CD14-positive monocyte (primary cell): ENCODE measurements around the gene ARHGEF7. TPM values are rescaled to one million over a fixed set of nuclear protein-coding genes. Genes with fewer than 3 reads are reported as not detected.

Source experiments
- DNase-seq, 3 donors: peaks; one replicate each; pipeline ENCODE4 v3.0.0-alpha.2; 2011 to 2022
- H2AFZ ChIP-seq: 2 replicates; pipeline ENCODE4 v1.6.0; 2012; ENCODE audit warnings: mild to moderate bottlenecking, low read depth, low read length, inconsistent platforms; ENCODE audit not compliant: insufficient read depth, poor library complexity, severe bottlenecking
- H3K27ac ChIP-seq, 2 donors: 1 replicate in 1 of 2; 2 replicates in 1 of 2; pipeline ENCODE4 v1.5.1; 2012 to 2013; ENCODE audit warnings: low read length in 2 of 2, control low read depth in 1 of 2, inconsistent platforms in 1 of 2, low read depth in 1 of 2, mild to moderate bottlenecking in 1 of 2
- H3K27me3 ChIP-seq, 2 donors: one replicate each; pipeline versions ENCODE4 v1.6.0 to v1.6.1; 2011 to 2013; ENCODE audit warnings: low read length in 2 of 2; ENCODE audit not compliant: control insufficient read depth in 2 of 2, insufficient read depth in 2 of 2
- H3K36me3 ChIP-seq, 2 donors: replicated peaks in 1 of 2; 1 replicate in 1 of 2; 2 replicates in 1 of 2; pipeline versions ENCODE4 v1.5.1 to v1.6.1; 2012 to 2013; ENCODE audit warnings: low read length in 2 of 2, control low read depth in 1 of 2, inconsistent platforms in 1 of 2, mild to moderate bottlenecking in 1 of 2; ENCODE audit not compliant: insufficient read depth in 2 of 2, control insufficient read depth in 1 of 2
- H3K4me1 ChIP-seq, 2 donors: 1 replicate in 1 of 2; 2 replicates in 1 of 2; pipeline versions ENCODE4 v1.5.1 to v1.6.1; 2012 to 2013; ENCODE audit warnings: low read length in 2 of 2, control low read depth in 1 of 2, inconsistent platforms in 1 of 2, mild to moderate bottlenecking in 1 of 2, moderate library complexity in 1 of 2; ENCODE audit not compliant: insufficient read depth in 2 of 2, control insufficient read depth in 1 of 2
- H3K4me2 ChIP-seq: replicated peaks from 2 replicates; pipeline ENCODE3; 2012; ENCODE audit warnings: low read length, moderate library complexity, mild to moderate bottlenecking; ENCODE audit not compliant: poor library complexity, severe bottlenecking; ENCODE audit errors: extremely low read depth
- H3K4me3 ChIP-seq, 3 experiments: fragments of 200-600 bp in 1 of 3; sonication (generic) in 1 of 3; replicated peaks in 1 of 3; 1 replicate in 2 of 3; 2 replicates in 1 of 3; pipeline ENCODE4 v1.5.1; 2011 to 2013; ENCODE audit warnings: low read length in 3 of 3, mild to moderate bottlenecking in 3 of 3, control low read depth in 2 of 3, low read depth in 2 of 3, inconsistent platforms in 1 of 3, moderate library complexity in 1 of 3
- H3K79me2 ChIP-seq: 2 replicates; pipeline ENCODE4 v1.6.0; 2012; ENCODE audit warnings: mild to moderate bottlenecking, control low read depth, inconsistent platforms, low read length, moderate library complexity; ENCODE audit not compliant: insufficient read depth
- H3K9ac ChIP-seq: 2 replicates; pipeline ENCODE4 v1.6.0; 2017; ENCODE audit warnings: low read length, mild to moderate bottlenecking; ENCODE audit not compliant: insufficient read depth, poor library complexity, severe bottlenecking
- H3K9me3 ChIP-seq, 2 donors: replicated peaks in 1 of 2; 1 replicate in 1 of 2; 2 replicates in 1 of 2; pipeline versions ENCODE4 v1.5.1 to v1.6.1; 2012 to 2013; ENCODE audit warnings: low read length in 2 of 2, control low read depth in 1 of 2; ENCODE audit not compliant: control insufficient read depth in 1 of 2, insufficient read depth in 1 of 2
- H4K20me1 ChIP-seq: 2 replicates; pipeline ENCODE4 v1.6.0; 2012; ENCODE audit warnings: mild to moderate bottlenecking, low read length, control low read depth, moderate library complexity; ENCODE audit not compliant: insufficient read depth
- H3K27ac Mint-ChIP-seq, 7 donors: one replicate each; pipeline ENCODE4 v1.8.0; 2020; ENCODE audit warnings: mild to moderate bottlenecking in 7 of 7, mixed read lengths in 7 of 7, moderate library complexity in 6 of 7, inconsistent platforms in 2 of 7
- H3K27me3 Mint-ChIP-seq, 3 donors: one replicate each; pipeline ENCODE4 v1.8.0; 2021 to 2022; ENCODE audit warnings: low read depth in 3 of 3, mild to moderate bottlenecking in 3 of 3, mixed read lengths in 3 of 3, moderate library complexity in 3 of 3, inconsistent platforms in 1 of 3
- H3K36me3 Mint-ChIP-seq, 2 donors: one replicate each; pipeline ENCODE4 v1.8.0; 2020; ENCODE audit warnings: mixed read lengths in 2 of 2, inconsistent platforms in 1 of 2, mild to moderate bottlenecking in 1 of 2
- H3K4me1 Mint-ChIP-seq: one replicate; pipeline ENCODE4 v1.8.0; 2020; ENCODE audit warnings: mild to moderate bottlenecking, mixed read lengths
- H3K4me3 Mint-ChIP-seq, 2 donors: one replicate each; pipeline ENCODE4 v1.8.0; 2020; ENCODE audit warnings: mild to moderate bottlenecking in 2 of 2, mixed read lengths in 2 of 2, moderate library complexity in 1 of 2
- H3K9me3 Mint-ChIP-seq, 7 donors: one replicate each; pipeline ENCODE4 v1.8.0; 2020 to 2022; ENCODE audit warnings: mixed read lengths in 7 of 7, mild to moderate bottlenecking in 6 of 7, moderate library complexity in 6 of 7, inconsistent platforms in 2 of 7
- CTCF ChIP-seq: fragments of 200-600 bp; IDR thresholded peaks from one replicate; pipeline ENCODE4 v1.8.0; 2022; ENCODE audit warnings: antibody characterized with exemption, mild to moderate bottlenecking
- WGBS: methylation state at CpG from one replicate; pipeline ENCODE4 v1.1.5; 2013; ENCODE audit warnings: missing lambda C conversion rate; ENCODE audit not compliant: insufficient coverage; 5-methylcytosine and 5-hydroxymethylcytosine counted together
- intact Hi-C, 2 donors: fragments of 100-400 bp; cut with micrococcal nuclease; formaldehyde crosslinking; loops; one replicate each; pipeline versions ENCODE4 v1.15.0 to v1.15.1; 2023
- polyA plus RNA-seq, 3 donors: library from polyadenylated mRNA; depleted of rRNA in 1 of 3; unstranded in 2 of 3; stranded (reverse) in 1 of 3; fragments of 300-500 nt in 2 of 3; fragments of >200 nt in 1 of 3; fragmentation: Illumina TruSeq in 2 of 3; gene quantifications; 1 replicate in 2 of 3; 2 replicates in 1 of 3; pipeline ENCODE4 v1.2.3, GENCODE V29; 2012 to 2021

Gene ARHGEF7
- polyA plus RNA-seq, 3 donors: 4.6 to 29.0 (median 6.1) TPM

- H2AFZ ChIP-seq: no peak overlapping the region
- intact Hi-C loops: no loop called here
- peaks cover 38 to 45% of the 10 kb centered on the region in 2 donors for H3K36me3 Mint-ChIP-seq
- H3K27me3 Mint-ChIP-seq: peaks cover 0 to 2% (median 0%) of the 10 kb centered on the region in 3 donors
- no peak overlapping the region for H3K4me2 ChIP-seq
- no peaks in the 10 kb centered on the region for H3K4me1 ChIP-seq
- DNase-seq: no peak
- no peaks in the 10 kb centered on the region for H3K27me3 ChIP-seq
- no peak overlapping the region for H3K4me3 ChIP-seq
- no peak overlapping the region for H3K9ac ChIP-seq
- H3K4me1 Mint-ChIP-seq: peaks cover 33% of the 10 kb centered on the region
- H3K36me3 ChIP-seq: peaks cover 0 to 40% of the 10 kb centered on the region in 2 donors
- peaks cover 100% of the 10 kb centered on the region for H4K20me1 ChIP-seq
- TF ChIP-seq CTCF: no peak
- H3K27ac ChIP-seq: peak overlapping the region in 1 of 2 donors; percentile 24
- H3K9me3 ChIP-seq: peaks cover 4 to 8% of the 10 kb centered on the region in 2 donors
- WGBS: 71% methylated on average over 1 of the region's 6 CpGs
- H3K27ac Mint-ChIP-seq: peak overlapping the region in 3 of 7 donors; percentile 21 to 38 (median 31)
- H3K79me2 ChIP-seq: peaks cover 90% of the 10 kb centered on the region
- H3K9me3 Mint-ChIP-seq: peaks cover 2 to 8% (median 7%) of the 10 kb centered on the region in 7 donors
- H3K4me3 Mint-ChIP-seq: no peak overlapping the region
Measured at GRCh38 chr13:111179908-111180760, 65.0 kb downstream of the ARHGEF7 start.

- peaks cover 28 to 33% of the 10 kb centered on the region in 2 donors for H3K36me3 Mint-ChIP-seq
- Histone ChIP-seq H3K36me3 (peaks cover 0 to 24% of the 10 kb centered on the region in 2 donors), H4K20me1 (peaks cover 100% of the 10 kb centered on the region), H3K9me3 (no peaks in the 10 kb centered on the region), H2AFZ (no peak overlapping the region), H3K4me3 (no peak overlapping the region), H3K27me3 (no peaks in the 10 kb centered on the region), H3K27ac (no peak overlapping the region), H3K4me2 (no peak overlapping the region), H3K9ac (no peak overlapping the region), H3K4me1 (no peaks in the 10 kb centered on the region), H3K79me2 (peaks cover 92% of the 10 kb centered on the region)
- peaks cover 36% of the 10 kb centered on the region for H3K4me1 Mint-ChIP-seq
- peaks cover 0 to 2% (median 0%) of the 10 kb centered on the region in 3 donors for H3K27me3 Mint-ChIP-seq
- intact Hi-C loops: no loop called here
- WGBS: over 99% methylated on average over 13 of the region's 14 CpGs
- H3K9me3 Mint-ChIP-seq: no peaks in the 10 kb centered on the region
- TF ChIP-seq CTCF: no peak
- H3K27ac Mint-ChIP-seq: peak overlapping the region in 1 of 7 donors; percentile 21
- no peak overlapping the region for H3K4me3 Mint-ChIP-seq
- no peak for DNase-seq
Measured at GRCh38 chr13:111181977-111182376, 66.9 kb downstream of the ARHGEF7 start.
